Body of pancreas (tissue), 4 donors: ENCODE measurements around the gene WWOX. TPM values are rescaled to one million over a fixed set of nuclear protein-coding genes. Genes with fewer than 3 reads are reported as not detected.

Source experiments
- ATAC-seq: fragments of 150-250 bp; one replicate; pipeline ENCODE4 v1.9.1; 2016
- DNase-seq, 4 donors: peaks; one replicate each; pipeline ENCODE4 v3.0.0-alpha.2; 2019
- H3K27ac ChIP-seq, 4 donors: fragments of 200-600 bp; sonication (generic); 1 replicate in 3 of 4; 2 replicates in 1 of 4; pipeline versions ENCODE4 v1.5.1 to v1.6.1; 2016 to 2019; ENCODE audit warnings: mild to moderate bottlenecking in 1 of 4, mixed read lengths in 1 of 4, moderate library complexity in 1 of 4
- H3K27me3 ChIP-seq, 2 donors: fragments of 200-600 bp; sonication (generic); one replicate each; pipeline ENCODE4 v1.6.0; 2016; ENCODE audit warnings: mild to moderate bottlenecking in 1 of 2
- H3K36me3 ChIP-seq, 2 donors: fragments of 200-600 bp; sonication (generic); replicated peaks in 1 of 2; 2 replicates each; pipeline ENCODE4 v1.5.1; 2016; ENCODE audit warnings: low read depth in 2 of 2; ENCODE audit not compliant: insufficient read depth in 1 of 2
- H3K4me1 ChIP-seq: fragments of 200-600 bp; sonication (generic); one replicate; pipeline ENCODE4 v1.6.0; 2016
- H3K4me3 ChIP-seq, 2 donors: fragments of 200-600 bp; sonication (generic); 1 replicate in 1 of 2; 2 replicates in 1 of 2; pipeline ENCODE4 v1.5.1; 2016 to 2019
- H3K9me3 ChIP-seq, 3 donors: fragments of 200-600 bp; sonication (generic); 1 replicate in 2 of 3; 2 replicates in 1 of 3; pipeline ENCODE4 v1.5.1; 2016
- CTCF ChIP-seq, 7 experiments: fragments of 450-650 bp in 4 of 7; fragments of 200-600 bp in 3 of 7; sonication (generic) in 3 of 7; IDR thresholded peaks; one replicate each; pipeline ENCODE4 v1.5.1; 2016 to 2019; ENCODE audit warnings: antibody characterized with exemption in 7 of 7
- POLR2A ChIP-seq, 3 donors: fragments of 450-650 bp; IDR thresholded peaks; one replicate each; pipeline ENCODE4 v1.6.1; 2016; ENCODE audit warnings: antibody characterized with exemption in 3 of 3, mild to moderate bottlenecking in 2 of 3
- WGBS, 2 donors: methylation state at CpG; one replicate each; pipeline ENCODE4 v1.1.5; 2017; 5-methylcytosine and 5-hydroxymethylcytosine counted together
- intact Hi-C: fragments of 100-400 bp; cut with DNase I; formaldehyde crosslinking; loops from one replicate; pipeline ENCODE4 v1.15.1; 2023
- total RNA-seq, 2 donors: library from RNA; depleted of rRNA; stranded (reverse); fragments of >200 nt; gene quantifications; one replicate each; pipeline ENCODE4 v1.1.0, GENCODE V29; 2016

WWOX gene
- total RNA-seq, 2 donors from 2014 or later = 52.7 to 67.2 TPM

GRCh38 chr16:79018650-79019429 is 919.4 kb downstream of the WWOX start:
- ATAC-seq (no peak), DNase-seq (no peak)
- Histone ChIP-seq H3K27ac (no peak overlapping the region), H3K27me3 (no peaks in the 10 kb centered on the region), H3K36me3 (no peaks in the 10 kb centered on the region), H3K4me3 (no peak overlapping the region), H3K9me3 (no peaks in the 10 kb centered on the region), H3K4me1 (no peaks in the 10 kb centered on the region)
- TF ChIP-seq CTCF (IDR thresholded peaks at IDR 0.05) = no peak
- no peak for TF ChIP-seq POLR2A (IDR thresholded peaks at IDR 0.05)
- WGBS, 2 donors = 91 to 96% methylated on average over 13 of the region's 13 CpGs
- intact Hi-C loops = no loop called here

- Histone ChIP-seq H3K36me3 (no peaks in the 10 kb centered on the region), H3K9me3 (no peaks in the 10 kb centered on the region), H3K27ac (no peak overlapping the region), H3K4me1 (no peaks in the 10 kb centered on the region), H3K4me3 (no peak overlapping the region), H3K27me3 (no peaks in the 10 kb centered on the region)
- ATAC-seq = no peak
- DNase-seq = no peak
- WGBS, 2 donors = 40 to 75% methylated on average over 3 of the region's 3 CpGs
- TF ChIP-seq CTCF (IDR thresholded peaks at IDR 0.05) = no peak
- no peak for TF ChIP-seq POLR2A (IDR thresholded peaks at IDR 0.05)
- intact Hi-C loops = no loop called here
Observed at GRCh38 chr16:79019431-79019830, 920.0 kb downstream of the WWOX start.

- no peak for DNase-seq
- intact Hi-C loops = no loop called here
- Histone ChIP-seq H3K4me1 (no peaks in the 10 kb centered on the region), H3K36me3 (no peaks in the 10 kb centered on the region), H3K4me3 (no peak overlapping the region), H3K27me3 (no peaks in the 10 kb centered on the region), H3K27ac (no peak overlapping the region), H3K9me3 (no peaks in the 10 kb centered on the region)
- 70 to 73% methylated on average over 9 of the region's 9 CpGs for WGBS, 2 donors
- ATAC-seq = no peak
- TF ChIP-seq POLR2A (IDR thresholded peaks at IDR 0.05) (no peak), CTCF (IDR thresholded peaks at IDR 0.05) (no peak)
Observed at GRCh38 chr16:79021991-79022630, 922.7 kb downstream of the WWOX start.

GRCh38 chr16:79026117-79026516 is 926.7 kb downstream of the WWOX start:
- Histone ChIP-seq H3K9me3 (no peaks in the 10 kb centered on the region), H3K36me3 (no peaks in the 10 kb centered on the region), H3K27ac (no peak overlapping the region), H3K27me3 (no peaks in the 10 kb centered on the region), H3K4me1 (no peaks in the 10 kb centered on the region), H3K4me3 (no peak overlapping the region)
- WGBS, 2 donors = 92 to 95% methylated on average over 4 of the region's 4 CpGs
- ATAC-seq (no peak), DNase-seq (no peak)
- intact Hi-C loops = no loop called here
- no peak for TF ChIP-seq POLR2A (IDR thresholded peaks at IDR 0.05)
- TF ChIP-seq CTCF (IDR thresholded peaks at IDR 0.05) = no peak
